ENCODE results near the gene ARID1B. TPM values are rescaled to one million over a fixed set of nuclear protein-coding genes. Genes with fewer than 3 reads are reported as not detected.

Gene ARID1B
- total and polyA plus RNA-seq, 2 donors (not counting 1 experiment from before 2014, with no cell fraction given) = 47.2 to 280 TPM

- TF ChIP-seq CTCF (IDR thresholded peaks at IDR 0.05) (no peak), EZH2 (IDR thresholded peaks at IDR 0.05; ENCODE audit: borderline replicate concordance, insufficient read depth, low read depth, low read length, poor library complexity, severe bottlenecking) (no peak)
- no peak overlapping the region for H3K27ac ChIP-seq (ENCODE audit: low read length in 2 of 2)
- POLR2A ChIA-PET = no interaction called here
- no peaks in the 10 kb centered on the region for H3K27me3 ChIP-seq (replicated peaks in 1 of 4; ENCODE audit: control extremely low read depth in 1 of 4, control insufficient read depth in 3 of 4, insufficient read depth in 4 of 4, low read length in 3 of 4)
- intact Hi-C loops (cut with micrococcal nuclease) = no loop called here
- WGBS (ENCODE audit: insufficient coverage) = 100% methylated on average over 2 of the region's 6 CpGs
- H3K4me3 ChIP-seq (ENCODE audit: control extremely low read depth in 1 of 5, extremely low read depth in 1 of 5, insufficient read depth in 1 of 5, low read depth in 2 of 5, low read length in 4 of 5) = no peak overlapping the region
- Mint-ChIP-seq H3K9me3 (ENCODE audit: insufficient read depth) (no peaks in the 10 kb centered on the region), H3K27me3 (no peaks in the 10 kb centered on the region), H3K27ac (no peak overlapping the region), H3K4me3 (no peak overlapping the region), H3K4me1 (peaks cover 78% of the 10 kb centered on the region)
- no peaks in the 10 kb centered on the region for H3K9me3 ChIP-seq (ENCODE audit: control extremely low read depth in 1 of 3, control insufficient read depth in 2 of 3, insufficient read depth in 1 of 3, low read length in 2 of 3)
- H2AFZ ChIP-seq (ENCODE audit: insufficient read depth, low read depth, low read length, poor library complexity, severe bottlenecking) = no peak overlapping the region
- peaks cover 100% of the 10 kb centered on the region for H3K79me2 ChIP-seq (ENCODE audit: control insufficient read depth, insufficient read depth, low read length)
- H3K9ac ChIP-seq (ENCODE audit: low read length) = no peak overlapping the region
- peaks cover 33 to 37% of the 10 kb centered on the region in 2 donors for H3K4me1 ChIP-seq (ENCODE audit: control insufficient read depth in 2 of 2, insufficient read depth in 2 of 2, low read length in 2 of 2)
- CTCF ChIA-PET = no interaction called here
- no peak overlapping the region for H3K4me2 ChIP-seq (replicated peaks; ENCODE audit: low read depth, low read length, poor library complexity, severe bottlenecking)
- H3K36me3 ChIP-seq (replicated peaks in 1 of 2; ENCODE audit: control extremely low read depth in 1 of 2, control insufficient read depth in 1 of 2, extremely low read depth in 1 of 2, insufficient read depth in 2 of 2, low read length in 1 of 2) = no peaks in the 10 kb centered on the region
- ATAC-seq (ENCODE audit: low read depth) = no peak
- peaks cover 81% of the 10 kb centered on the region for H4K20me1 ChIP-seq (ENCODE audit: control insufficient read depth, insufficient read depth, low read length, poor library complexity, severe bottlenecking)
- DNase-seq = no peak
These were observed 110.6 kb downstream of the ARID1B start for GRCh38 chr6:156887623-156888269.

GRCh38 chr6:156889469-156889868 lies 112.3 kb downstream of the ARID1B start:
- Histone ChIP-seq H3K4me2 (replicated peaks; ENCODE audit: low read depth, low read length, poor library complexity, severe bottlenecking) (no peak overlapping the region), H4K20me1 (ENCODE audit: control insufficient read depth, insufficient read depth, low read length, poor library complexity, severe bottlenecking) (peaks cover 81% of the 10 kb centered on the region), H3K4me3 (ENCODE audit: control extremely low read depth in 1 of 5, extremely low read depth in 1 of 5, insufficient read depth in 1 of 5, low read depth in 2 of 5, low read length in 4 of 5) (no peak overlapping the region), H2AFZ (ENCODE audit: insufficient read depth, low read depth, low read length, poor library complexity, severe bottlenecking) (no peak overlapping the region), H3K36me3 (replicated peaks in 1 of 2; ENCODE audit: control extremely low read depth in 1 of 2, control insufficient read depth in 1 of 2, extremely low read depth in 1 of 2, insufficient read depth in 2 of 2, low read length in 1 of 2) (no peaks in the 10 kb centered on the region), H3K27me3 (replicated peaks in 1 of 4; ENCODE audit: control extremely low read depth in 1 of 4, control insufficient read depth in 3 of 4, insufficient read depth in 4 of 4, low read length in 3 of 4) (no peaks in the 10 kb centered on the region), H3K9me3 (ENCODE audit: control extremely low read depth in 1 of 3, control insufficient read depth in 2 of 3, insufficient read depth in 1 of 3, low read length in 2 of 3) (no peaks in the 10 kb centered on the region), H3K27ac (ENCODE audit: low read length in 2 of 2) (no peak overlapping the region), H3K9ac (ENCODE audit: low read length) (no peak overlapping the region), H3K79me2 (ENCODE audit: control insufficient read depth, insufficient read depth, low read length) (peaks cover 100% of the 10 kb centered on the region), H3K4me1 (ENCODE audit: control insufficient read depth in 2 of 2, insufficient read depth in 2 of 2, low read length in 2 of 2) (peaks cover 16 to 22% of the 10 kb centered on the region in 2 donors)
- TF ChIP-seq CTCF (IDR thresholded peaks at IDR 0.05) (no peak), EZH2 (IDR thresholded peaks at IDR 0.05; ENCODE audit: borderline replicate concordance, insufficient read depth, low read depth, low read length, poor library complexity, severe bottlenecking) (no peak)
- Mint-ChIP-seq H3K9me3 (ENCODE audit: insufficient read depth) (no peaks in the 10 kb centered on the region), H3K4me3 (no peak overlapping the region), H3K4me1 (peaks cover 73% of the 10 kb centered on the region), H3K27me3 (no peaks in the 10 kb centered on the region), H3K27ac (no peak overlapping the region)
- ATAC-seq (ENCODE audit: low read depth) (no peak), DNase-seq (no peak)
- 94% methylated on average over 6 of the region's 6 CpGs for WGBS (ENCODE audit: insufficient coverage)
- POLR2A ChIA-PET = interaction anchor here (0.7 kb wide), 1 partner anchor 112 kb away, joined by 4 read pairs; the partner anchor contains the start of gene ARID1B
- intact Hi-C loops (cut with micrococcal nuclease) = no loop called here
- CTCF ChIA-PET = no interaction called here
